ENCODE data around the gene PPIL6.
"Not testable (repeated sequence)": the region's sequence is repeated elsewhere in the genome, so short reads cannot be mapped to it uniquely, and the experiment has no call there.

PPIL6 gene

DNA sequence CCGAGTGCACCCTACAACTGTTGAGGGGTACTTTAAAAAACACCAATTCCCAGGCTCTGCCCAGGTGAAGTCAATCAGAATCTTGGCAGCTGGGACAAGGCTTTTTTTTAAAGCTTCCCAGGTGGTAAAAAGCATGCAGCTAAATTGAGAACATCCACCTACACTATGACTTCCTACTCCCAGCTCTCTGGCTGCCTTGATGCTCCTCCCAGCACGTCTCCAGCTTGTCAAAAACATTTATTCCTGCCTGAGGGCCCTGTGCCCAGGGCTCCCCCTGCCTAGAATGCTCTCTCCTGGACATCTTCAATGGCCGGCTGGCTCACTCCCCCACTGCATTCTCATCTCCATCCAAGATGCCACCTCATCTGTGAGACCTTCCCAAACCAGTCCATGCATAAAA, 32.7 kb upstream of the PPIL6 start:
- Mint-ChIP-seq H3K27ac (peak overlapping the region; percentile 74), H3K36me3 (peaks cover 39% of the 10 kb centered on the region), H3K4me1 (peaks cover 90% of the 10 kb centered on the region), H3K4me3 (no peak overlapping the region), H3K9me3 (no peaks in the 10 kb centered on the region), H3K27me3 (no peaks in the 10 kb centered on the region)

DNA sequence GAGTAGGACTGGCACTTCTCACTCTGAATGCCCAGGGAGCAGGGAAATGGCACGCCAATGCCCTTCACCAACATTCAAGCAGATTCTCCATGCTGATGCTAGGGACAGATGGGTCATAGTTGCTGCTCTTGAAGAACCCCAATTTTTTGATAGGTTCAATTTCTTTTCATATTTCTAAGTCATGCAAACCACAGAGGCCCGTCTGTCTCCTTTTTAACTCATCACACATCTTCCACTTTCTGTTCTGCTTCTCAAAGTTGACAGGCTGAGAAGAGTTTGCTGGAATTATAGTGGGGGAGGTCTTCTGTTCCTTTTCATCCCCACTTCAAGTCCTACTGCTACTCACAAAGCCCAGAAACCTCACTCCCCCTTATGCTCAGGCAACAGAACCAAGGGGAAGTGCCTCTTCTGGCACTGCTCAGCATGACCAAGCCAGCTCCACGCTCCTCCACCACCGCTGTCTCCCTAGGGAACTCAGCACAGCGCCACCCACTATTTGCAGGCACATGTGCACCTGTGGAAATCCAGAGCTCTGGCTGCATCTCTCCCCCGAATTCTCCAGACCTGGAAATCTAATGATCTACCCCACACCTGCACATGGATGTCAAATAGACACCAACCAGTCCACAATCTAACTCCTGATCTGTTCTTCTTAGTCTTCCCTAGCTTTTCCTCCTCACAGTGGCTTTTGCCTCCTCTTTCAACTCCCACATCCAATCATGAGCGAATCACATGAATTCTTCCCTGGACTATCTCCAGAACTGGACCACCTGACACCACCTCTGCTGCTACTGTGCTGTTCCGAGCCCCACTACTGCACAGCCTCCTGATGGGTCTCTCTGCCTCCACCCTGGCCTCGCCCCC, 31.9 kb upstream of the PPIL6 start:
- Mint-ChIP-seq H3K27me3 (no peaks in the 10 kb centered on the region), H3K36me3 (peaks cover 43% of the 10 kb centered on the region), H3K4me1 (peaks cover 90% of the 10 kb centered on the region), H3K9me3 (no peaks in the 10 kb centered on the region), H3K4me3 (no peak overlapping the region), H3K27ac (peak overlapping the region; percentile 74)

DNA sequence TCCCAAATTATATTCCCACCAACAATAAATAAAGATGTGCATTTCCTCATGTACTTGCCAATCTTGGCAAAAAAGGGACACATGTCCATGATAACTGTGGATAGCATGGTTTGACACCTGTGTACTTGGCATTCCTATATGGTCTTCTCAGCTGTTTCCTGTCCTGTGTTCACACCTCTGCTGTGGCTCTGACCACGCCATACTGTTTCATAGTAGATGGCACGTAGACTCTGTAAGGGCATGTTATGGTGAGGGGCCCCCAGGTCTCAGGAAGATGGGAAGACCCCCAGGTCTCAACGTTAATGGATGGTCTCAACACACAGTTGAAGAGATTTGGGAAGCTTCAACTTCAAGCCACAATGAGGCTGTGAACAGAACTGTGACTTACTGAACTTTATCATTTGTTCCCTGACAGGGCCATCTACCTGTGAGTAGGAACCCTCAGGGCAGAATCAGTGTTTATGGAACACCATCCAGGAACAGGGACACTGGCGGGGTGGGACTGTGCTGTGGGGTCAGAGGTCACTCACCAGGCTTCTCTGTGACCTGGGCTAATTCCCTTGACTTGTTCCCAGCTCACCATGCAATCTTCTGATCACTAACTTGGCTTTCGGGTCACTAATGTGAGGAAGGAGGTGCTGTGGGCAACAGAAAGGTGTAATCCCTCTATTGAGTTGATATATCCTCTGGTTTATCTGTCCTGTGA, 30.8 kb upstream of the PPIL6 start:
- Mint-ChIP-seq H3K27ac (no peak overlapping the region), H3K27me3 (no peaks in the 10 kb centered on the region), H3K36me3 (peaks cover 47% of the 10 kb centered on the region), H3K9me3 (no peaks in the 10 kb centered on the region), H3K4me3 (no peak overlapping the region), H3K4me1 (peaks cover 82% of the 10 kb centered on the region)

DNA sequence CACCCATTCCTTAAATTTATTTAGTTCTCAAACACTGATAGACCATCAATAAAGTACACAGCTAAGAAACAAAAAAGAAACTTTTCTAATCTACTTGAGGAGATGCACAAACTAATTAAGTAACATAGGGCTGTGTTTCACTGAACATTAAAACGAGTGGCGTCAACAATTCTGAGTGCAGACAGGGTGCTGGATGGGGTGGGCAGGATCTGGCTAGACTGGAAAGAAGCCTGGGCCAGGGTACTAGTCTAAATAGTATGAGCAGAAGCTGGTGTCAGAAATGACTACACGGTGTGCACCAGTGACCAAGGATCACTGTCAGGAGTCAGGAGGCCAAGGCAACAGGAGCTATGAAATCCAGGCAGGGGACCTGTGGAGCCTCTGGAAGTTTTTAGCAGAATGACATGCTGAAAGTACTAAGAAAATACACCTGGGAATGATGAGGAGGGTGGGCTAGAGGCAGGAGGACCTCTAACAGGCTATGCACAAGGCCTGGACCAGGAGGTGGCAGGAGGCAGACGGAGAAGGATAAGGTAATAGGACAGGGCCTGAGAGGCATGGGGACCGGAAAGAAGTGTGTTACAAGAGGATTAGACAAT, 29.3 kb upstream of the PPIL6 start:
- H3K27me3 Mint-ChIP-seq: no peaks in the 10 kb centered on the region
- no peak overlapping the region for H3K4me3 Mint-ChIP-seq
- H3K36me3 Mint-ChIP-seq: peaks cover 43% of the 10 kb centered on the region
- H3K27ac Mint-ChIP-seq: peak overlapping the region; percentile 49
- H3K4me1 Mint-ChIP-seq: peaks cover 82% of the 10 kb centered on the region
- no peaks in the 10 kb centered on the region for H3K9me3 Mint-ChIP-seq

DNA sequence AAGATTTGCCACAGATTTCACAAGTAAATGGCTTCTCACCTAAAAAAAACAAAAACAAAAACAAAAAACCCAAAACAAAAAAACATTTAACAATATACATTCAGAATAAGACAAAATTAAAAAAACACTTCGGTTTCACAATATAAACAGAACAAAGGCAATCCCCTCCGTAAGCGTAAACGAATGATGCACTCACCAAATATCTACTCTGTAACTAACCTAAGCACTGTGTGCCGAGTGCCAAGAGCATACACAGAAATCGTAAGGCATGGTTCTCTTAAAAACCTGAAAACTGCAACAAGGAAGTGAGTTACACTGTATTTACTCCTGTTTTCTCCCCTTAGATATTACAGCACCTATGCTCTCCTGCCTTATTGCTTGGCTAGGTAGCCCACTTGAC, 27.3 kb upstream of the PPIL6 start:
- Mint-ChIP-seq H3K27ac (no peak overlapping the region), H3K4me3 (no peak overlapping the region), H3K4me1 (peaks cover 74% of the 10 kb centered on the region), H3K9me3 (no peaks in the 10 kb centered on the region), H3K27me3 (no peaks in the 10 kb centered on the region), H3K36me3 (peaks cover 35% of the 10 kb centered on the region)

DNA sequence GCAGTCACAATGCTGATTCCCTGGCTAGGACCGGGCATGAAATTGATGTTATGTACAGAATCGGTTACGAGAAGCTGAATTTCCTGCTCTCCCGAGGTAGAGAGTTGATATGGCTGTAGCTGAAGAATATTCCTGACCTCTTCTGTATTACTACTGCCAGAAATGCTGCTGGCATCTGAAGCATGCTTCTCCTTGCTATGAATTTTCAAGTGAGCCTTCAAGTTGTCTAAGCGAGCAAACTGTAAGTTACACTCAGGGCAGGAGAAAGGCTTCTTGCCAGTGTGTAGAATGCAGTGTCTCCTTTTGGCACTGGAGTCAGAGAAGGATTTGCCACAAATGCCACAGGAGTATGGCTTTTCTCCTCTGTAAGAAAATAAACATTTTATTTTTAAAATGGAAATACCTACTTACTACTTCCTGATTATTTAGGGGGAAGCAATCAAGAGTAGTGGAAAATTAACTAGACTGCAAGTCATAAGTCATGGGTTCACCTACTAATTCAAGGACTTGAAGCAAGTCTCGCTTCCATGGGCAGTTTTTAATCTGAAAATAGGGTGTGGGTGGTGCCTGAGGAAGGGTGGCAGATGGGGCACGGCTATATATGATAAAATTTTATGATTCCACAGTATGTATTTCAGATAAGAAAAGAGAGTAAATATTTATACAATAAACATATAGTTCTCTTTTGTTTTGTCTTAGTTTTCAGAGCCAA, 25.9 kb upstream of the PPIL6 start:
- Mint-ChIP-seq H3K9me3 (peaks cover 5% of the 10 kb centered on the region), H3K27me3 (no peaks in the 10 kb centered on the region), H3K36me3 (peaks cover 39% of the 10 kb centered on the region), H3K4me3 (no peak overlapping the region), H3K4me1 (peaks cover 70% of the 10 kb centered on the region), H3K27ac (no peak overlapping the region)

DNA sequence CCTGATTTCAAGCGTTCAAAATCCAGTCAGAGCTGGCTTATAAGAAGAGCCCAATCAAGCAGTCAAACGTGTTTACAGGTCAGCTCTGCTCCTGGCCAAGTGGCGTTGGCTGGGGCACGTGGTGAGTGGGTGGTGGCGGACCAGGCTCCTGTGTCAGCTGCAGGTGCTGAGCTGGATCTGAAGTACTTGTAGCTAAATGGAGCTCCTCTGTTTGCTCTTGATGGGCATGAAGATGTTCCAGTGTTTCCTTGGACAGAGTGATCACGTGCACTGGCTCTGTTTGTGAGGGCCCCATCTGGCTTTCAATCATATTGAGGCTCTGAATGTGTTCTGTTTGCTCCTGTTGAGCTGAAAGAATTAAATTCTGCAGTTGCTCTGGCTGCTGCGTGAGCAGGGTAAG, 25.3 kb upstream of the PPIL6 start:
- Mint-ChIP-seq H3K36me3 (peaks cover 42% of the 10 kb centered on the region), H3K9me3 (peaks cover 5% of the 10 kb centered on the region), H3K4me3 (no peak overlapping the region), H3K27ac (peak overlapping the region; percentile 46), H3K4me1 (peaks cover 67% of the 10 kb centered on the region), H3K27me3 (no peaks in the 10 kb centered on the region)

DNA sequence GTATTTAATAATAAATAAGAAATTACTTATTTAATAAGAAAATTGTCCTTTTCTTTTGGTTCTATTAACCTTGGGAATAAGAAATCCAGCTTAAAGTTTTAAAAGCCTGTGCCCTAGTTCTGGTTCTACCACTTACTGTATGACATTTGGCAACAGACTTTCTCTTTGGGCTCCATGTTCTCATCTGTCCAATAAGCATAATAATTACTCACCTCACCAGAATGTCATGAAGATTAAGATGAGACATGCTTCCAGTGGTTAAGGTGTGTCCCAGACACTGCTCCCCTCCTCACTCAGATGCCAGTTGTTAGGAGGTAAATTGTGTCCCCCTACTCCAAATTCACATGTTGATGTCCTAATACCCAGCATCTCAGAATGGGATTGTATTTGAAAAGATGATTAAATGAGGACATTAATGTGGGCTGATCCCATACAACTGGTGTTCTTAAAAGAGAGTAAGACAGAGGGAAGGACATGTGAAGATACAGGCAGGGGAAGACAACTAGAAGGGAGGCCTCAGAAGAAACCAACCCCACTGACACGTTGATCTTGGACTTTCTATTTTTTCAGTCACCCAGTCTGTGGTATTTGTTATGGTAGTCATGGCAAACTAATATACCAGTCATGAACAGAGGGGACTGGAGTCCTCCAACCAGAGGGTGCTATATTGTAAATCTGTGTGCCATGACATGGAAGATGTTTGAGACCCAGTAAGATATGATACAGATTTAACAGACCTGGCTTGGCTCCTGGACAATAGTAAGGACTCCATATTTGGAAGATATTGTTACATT, 21.5 kb upstream of the PPIL6 start:
- peaks cover 70% of the 10 kb centered on the region for H3K4me1 Mint-ChIP-seq
- peaks cover 5% of the 10 kb centered on the region for H3K9me3 Mint-ChIP-seq
- no peak overlapping the region for H3K4me3 Mint-ChIP-seq
- H3K27ac Mint-ChIP-seq: peak overlapping the region; percentile 91
- no peaks in the 10 kb centered on the region for H3K27me3 Mint-ChIP-seq
- peaks cover 23% of the 10 kb centered on the region for H3K36me3 Mint-ChIP-seq

DNA sequence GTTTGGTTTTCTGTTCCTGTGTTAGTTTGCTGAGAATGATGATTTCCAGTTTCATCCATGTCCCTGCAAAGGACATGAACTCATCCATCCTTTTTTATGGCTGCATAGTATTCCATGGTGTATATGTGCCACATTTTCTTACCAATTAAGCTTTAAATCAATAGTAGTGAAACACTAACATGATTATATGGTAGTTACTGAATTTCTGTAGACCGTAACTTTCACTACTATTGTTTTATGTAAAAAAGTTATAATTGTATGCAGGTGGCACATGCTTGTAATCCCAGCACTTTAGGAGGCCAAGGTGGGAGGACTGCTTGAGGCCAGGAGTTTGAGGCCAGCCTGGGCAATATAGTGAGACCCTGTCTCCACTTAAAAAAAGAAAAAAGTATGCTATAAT, 20.8 kb upstream of the PPIL6 start:
- H3K9me3 Mint-ChIP-seq, H3K27me3 Mint-ChIP-seq, H3K4me3 Mint-ChIP-seq: not testable (repeated sequence)
- Mint-ChIP-seq H3K36me3 (peaks cover 21% of the 10 kb centered on the region), H3K4me1 (peaks cover 72% of the 10 kb centered on the region), H3K27ac (peak overlapping the region; percentile 83)

DNA sequence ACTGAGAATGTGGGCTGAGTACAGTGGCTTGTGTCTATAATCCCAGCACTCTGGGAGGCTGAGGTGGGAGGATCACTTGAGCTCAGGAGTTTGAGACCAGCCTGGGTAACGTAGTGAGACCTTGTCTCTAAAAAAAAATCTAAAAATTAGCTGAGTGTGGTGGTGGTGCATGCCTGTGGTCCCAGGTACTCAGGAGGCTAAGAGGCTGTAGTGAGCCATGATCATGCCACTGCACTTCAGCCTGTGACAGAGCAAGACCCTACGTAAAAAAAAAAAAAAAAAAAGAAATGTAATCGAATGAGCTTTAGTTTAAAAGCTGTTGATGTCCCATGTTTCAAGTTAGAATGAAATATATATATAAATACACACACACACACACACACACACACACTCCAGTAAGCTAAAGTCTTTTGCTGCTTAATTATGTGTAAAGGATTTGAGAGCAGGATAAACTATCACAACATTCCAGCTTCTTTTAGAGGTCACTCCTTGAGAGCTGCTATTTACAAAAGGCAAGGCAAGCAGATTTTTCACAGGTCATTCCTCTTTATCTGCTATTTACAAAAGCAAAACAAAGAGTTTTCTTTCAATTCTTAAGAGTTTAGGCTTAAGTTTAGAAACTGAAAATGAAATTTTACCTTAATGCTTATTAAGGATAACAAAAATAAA, 19.9 kb upstream of the PPIL6 start:
- no peaks in the 10 kb centered on the region for H3K27me3 Mint-ChIP-seq
- peaks cover 17% of the 10 kb centered on the region for H3K36me3 Mint-ChIP-seq
- peaks cover 5% of the 10 kb centered on the region for H3K9me3 Mint-ChIP-seq
- H3K4me3 Mint-ChIP-seq: no peak overlapping the region
- H3K27ac Mint-ChIP-seq: peak overlapping the region; percentile 33
- peaks cover 64% of the 10 kb centered on the region for H3K4me1 Mint-ChIP-seq

DNA sequence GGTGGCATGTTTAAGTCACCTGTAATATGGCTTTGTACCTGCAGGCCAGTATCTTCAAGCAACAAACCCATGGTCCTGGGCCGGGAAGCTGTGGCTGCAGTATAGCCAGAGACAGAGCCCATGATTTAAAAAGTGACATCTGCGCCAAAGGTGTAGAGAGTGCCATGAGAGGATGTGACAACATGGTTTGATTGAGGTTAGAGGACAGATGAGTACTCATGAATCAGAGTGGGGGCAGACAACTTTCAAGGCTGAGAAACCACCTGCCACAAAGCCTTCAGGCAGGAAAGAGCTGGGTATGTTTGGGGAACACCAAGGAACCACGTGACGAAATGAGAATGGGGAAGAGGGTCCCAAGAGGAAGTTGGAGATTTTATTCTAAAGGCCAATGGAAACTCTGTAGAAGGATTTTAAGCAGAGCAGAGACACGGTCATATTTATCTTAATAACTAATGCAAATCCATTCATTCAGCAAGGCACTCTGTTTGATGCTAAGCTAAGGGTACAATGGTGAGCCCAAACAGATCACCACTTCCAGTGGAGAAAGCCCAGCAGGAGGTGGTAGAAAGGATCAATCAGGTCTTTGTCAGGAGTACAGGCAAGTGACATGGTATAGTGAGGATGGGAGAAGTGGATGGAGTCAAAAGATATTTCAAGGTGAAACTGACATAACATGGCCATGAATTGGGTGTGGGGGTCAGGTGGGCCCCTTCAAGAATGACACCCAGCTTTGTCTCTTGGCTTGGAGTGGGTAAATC, 18.5 kb upstream of the PPIL6 start:
- peak overlapping the region; percentile 87 for H3K27ac Mint-ChIP-seq
- H3K27me3 Mint-ChIP-seq: no peaks in the 10 kb centered on the region
- peaks cover 5% of the 10 kb centered on the region for H3K9me3 Mint-ChIP-seq
- H3K4me1 Mint-ChIP-seq: peaks cover 65% of the 10 kb centered on the region
- H3K4me3 Mint-ChIP-seq: peak overlapping the region; percentile 11
- peaks cover 15% of the 10 kb centered on the region for H3K36me3 Mint-ChIP-seq

DNA sequence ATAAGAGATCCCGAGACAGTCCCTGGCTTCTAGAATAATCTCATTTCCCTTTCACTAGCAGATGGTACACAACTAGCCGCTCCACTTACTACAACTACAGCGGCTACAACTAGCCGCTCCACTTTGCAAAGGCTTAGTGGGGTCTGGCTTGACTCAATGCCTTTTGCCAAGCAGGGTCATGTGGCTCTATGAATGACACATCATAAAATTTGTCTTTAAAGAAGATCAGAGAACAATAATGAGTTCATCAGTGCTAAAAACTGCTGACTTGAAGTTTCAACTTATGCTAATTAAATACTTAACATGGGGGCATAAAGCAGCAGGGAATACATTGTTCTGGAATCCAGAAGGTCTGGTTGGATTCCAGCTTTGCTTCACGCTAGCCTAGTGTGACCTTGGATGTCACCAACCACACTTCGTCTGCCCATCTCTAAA, 17.2 kb upstream of the PPIL6 start:
- peaks cover 67% of the 10 kb centered on the region for H3K4me1 Mint-ChIP-seq
- peaks cover 5% of the 10 kb centered on the region for H3K9me3 Mint-ChIP-seq
- H3K36me3 Mint-ChIP-seq: peaks cover 14% of the 10 kb centered on the region
- no peaks in the 10 kb centered on the region for H3K27me3 Mint-ChIP-seq
- H3K4me3 Mint-ChIP-seq: peak overlapping the region; percentile 52
- no peak overlapping the region for H3K27ac Mint-ChIP-seq

DNA sequence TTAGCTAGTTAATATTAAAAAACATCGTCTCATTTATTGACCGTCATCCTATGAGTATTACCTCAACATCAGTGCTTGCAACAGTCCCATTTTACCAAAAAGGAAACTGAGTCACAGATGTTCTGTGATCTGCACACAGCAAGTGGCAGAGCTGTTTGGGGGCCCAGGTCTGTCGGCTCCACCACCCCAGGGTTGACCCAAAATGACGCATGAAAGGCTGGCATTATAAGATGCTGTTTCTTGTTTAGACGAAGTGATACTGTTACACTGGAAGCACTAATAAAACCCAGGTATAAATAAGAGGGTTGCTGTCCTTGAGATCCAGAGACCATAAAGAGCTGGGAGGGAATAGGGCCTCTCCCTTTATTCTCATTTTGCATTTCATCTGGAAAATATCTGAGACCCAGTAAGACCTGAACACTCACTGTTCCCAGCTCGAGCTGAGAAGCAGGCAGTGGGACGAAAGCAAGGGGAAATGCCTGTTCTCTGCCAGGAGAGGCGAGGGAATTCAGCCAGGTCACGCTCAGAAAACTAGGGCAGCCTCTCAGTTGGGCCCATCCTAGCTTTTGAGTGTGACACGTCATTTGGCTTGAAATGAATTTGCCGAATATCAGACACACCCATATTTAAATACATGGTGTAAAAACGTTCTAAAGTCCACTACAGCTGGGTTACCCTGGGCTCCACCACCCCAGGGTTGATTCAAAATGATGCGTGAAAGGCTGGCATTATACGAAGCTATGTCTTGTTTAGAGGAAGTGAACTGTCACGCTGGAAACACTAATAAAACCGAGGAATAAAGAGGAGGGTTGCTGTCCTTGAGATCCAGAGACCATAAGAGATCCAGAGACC, 16.5 kb upstream of the PPIL6 start:
- Mint-ChIP-seq H3K9me3 (peaks cover 3% of the 10 kb centered on the region), H3K27me3 (no peaks in the 10 kb centered on the region), H3K27ac (peak overlapping the region; percentile 23), H3K4me1 (peaks cover 64% of the 10 kb centered on the region), H3K36me3 (peaks cover 8% of the 10 kb centered on the region), H3K4me3 (peak overlapping the region; percentile 52)
